IMR-90 (cell line): ENCODE measurements around the gene CYP4X1. TPM values are rescaled to one million over a fixed set of nuclear protein-coding genes. Genes with fewer than 3 reads are reported as not detected.

Source experiments
- ATAC-seq: fragments of 200-7000 bp; cut with Tn5 transposase; 2 replicates; pipeline ENCODE4 v1.9.1; 2020; ENCODE audit warnings: low read depth, mild to moderate bottlenecking, moderate library complexity
- Bru-seq: library from RNA; stranded (reverse); fragments of 400-500 nt; gene quantifications from one replicate; lab custom pipeline; 2021; lab: Mats Ljungman, UMichigan
- BruChase-seq, 2 experiments: library from RNA; stranded (reverse); fragments of 400-500 nt; gene quantifications; one replicate each; lab custom pipeline; 2021; lab: Mats Ljungman, UMichigan
- BruUV-seq: library from RNA; stranded (reverse); fragments of 400-500 nt; replicated peaks from 2 replicates; lab custom pipeline; 2021; lab: Mats Ljungman, UMichigan
- CTCF ChIA-PET: fragments of 300-600 bp; formaldehyde crosslinking; extraction: SDS; loops from one replicate; lab custom pipeline; 2021; ENCODE audit warnings: antibody characterized with exemption; lab: Yijun Ruan, JAX
- POLR2A ChIA-PET: fragments of 300-600 bp; sonication (Branson Sonifier 250); formaldehyde crosslinking; loops from one replicate; lab custom pipeline; 2022; ENCODE audit warnings: antibody characterized with exemption; ENCODE audit not compliant: unreplicated experiment; lab: Charles Lee
- DNase-seq: peaks from one replicate; pipeline ENCODE4 v3.0.0; 2013
- H2AFZ ChIP-seq: replicated peaks from 2 replicates; pipeline ENCODE3; 2013; ENCODE audit warnings: low read length, mild to moderate bottlenecking; ENCODE audit not compliant: poor library complexity
- H2AK5ac ChIP-seq: 2 replicates; pipeline ENCODE4 v1.6.1; 2013; ENCODE audit warnings: low read depth, low read length, inconsistent platforms
- H2AK9ac ChIP-seq: replicated peaks from 2 replicates; pipeline ENCODE3; 2013; ENCODE audit warnings: mild to moderate bottlenecking, low read depth, low read length, moderate library complexity; ENCODE audit not compliant: poor library complexity
- H2BK120ac ChIP-seq: 2 replicates; pipeline ENCODE4 v1.6.1; 2013; ENCODE audit warnings: low read depth, low read length, inconsistent platforms
- H2BK15ac ChIP-seq: 3 replicates; pipeline ENCODE4 v1.6.1; 2013; ENCODE audit warnings: low read depth, low read length, inconsistent platforms
- H2BK20ac ChIP-seq: 2 replicates; pipeline ENCODE4 v1.6.1; 2013; ENCODE audit warnings: low read depth, mild to moderate bottlenecking, inconsistent platforms, low read length, moderate library complexity
- H2BK5ac ChIP-seq: 2 replicates; pipeline ENCODE4 v1.6.1; 2013; ENCODE audit warnings: mild to moderate bottlenecking, low read depth, low read length, inconsistent platforms; ENCODE audit not compliant: poor library complexity, severe bottlenecking
- H3K14ac ChIP-seq: replicated peaks from 2 replicates; pipeline ENCODE4 v1.6.1; 2013; ENCODE audit warnings: low read depth, low read length, inconsistent platforms
- H3K18ac ChIP-seq: 2 replicates; pipeline ENCODE4 v1.6.1; 2013; ENCODE audit warnings: low read depth, low read length, control low read depth
- H3K23ac ChIP-seq: 2 replicates; pipeline ENCODE4 v1.6.1; 2013; ENCODE audit warnings: low read depth, low read length, inconsistent platforms
- H3K27ac ChIP-seq: 2 replicates; pipeline ENCODE4 v1.5.1; 2013; ENCODE audit warnings: mild to moderate bottlenecking, control low read depth, low read length; ENCODE audit not compliant: insufficient read depth
- H3K27me3 ChIP-seq: 2 replicates; pipeline ENCODE4 v1.6.1; 2013; ENCODE audit warnings: low read length; ENCODE audit not compliant: control insufficient read depth, insufficient read depth
- H3K36me3 ChIP-seq: 2 replicates; pipeline ENCODE4 v1.6.1; 2013; ENCODE audit warnings: low read length, mixed read lengths; ENCODE audit not compliant: control insufficient read depth, insufficient read depth
- H3K4ac ChIP-seq: 2 replicates; pipeline ENCODE4 v1.6.1; 2013; ENCODE audit warnings: low read depth, low read length, inconsistent platforms
- H3K4me1 ChIP-seq: 2 replicates; pipeline ENCODE4 v1.6.1; 2013; ENCODE audit warnings: low read length, mixed read lengths; ENCODE audit not compliant: control insufficient read depth, insufficient read depth
- H3K4me2 ChIP-seq: 2 replicates; pipeline ENCODE4 v1.6.1; 2013; ENCODE audit warnings: low read depth, mild to moderate bottlenecking, control low read depth, low read length, moderate library complexity
- H3K4me3 ChIP-seq: 2 replicates; pipeline ENCODE4 v1.5.1; 2013; ENCODE audit warnings: low read depth, mild to moderate bottlenecking, control low read depth, low read length, moderate library complexity; ENCODE audit not compliant: insufficient read depth
- H3K56ac ChIP-seq: 2 replicates; pipeline ENCODE4 v1.6.1; 2013; ENCODE audit warnings: low read length, inconsistent platforms; ENCODE audit not compliant: insufficient read depth; ENCODE audit errors: extremely low read depth
- H3K79me1 ChIP-seq, 2 experiments: 2 replicates each; pipeline ENCODE4 v1.6.1; 2013; ENCODE audit warnings: low read length in 2 of 2, inconsistent platforms in 1 of 2, low read depth in 1 of 2
- H3K9ac ChIP-seq: 2 replicates; pipeline ENCODE4 v1.6.1; 2013; ENCODE audit warnings: low read depth, low read length, control low read depth
- H3K9me1 ChIP-seq: 2 replicates; pipeline ENCODE4 v1.6.1; 2013; ENCODE audit warnings: low read length, inconsistent platforms; ENCODE audit not compliant: insufficient read depth
- H3K9me3 ChIP-seq: 2 replicates; pipeline ENCODE4 v1.6.1; 2013; ENCODE audit warnings: low read length; ENCODE audit not compliant: control insufficient read depth, insufficient read depth
- H4K20me1 ChIP-seq: 2 replicates; pipeline ENCODE4 v1.6.1; 2013; ENCODE audit warnings: low read length, inconsistent platforms; ENCODE audit not compliant: insufficient read depth
- H4K5ac ChIP-seq: 2 replicates; pipeline ENCODE4 v1.6.1; 2013; ENCODE audit warnings: mild to moderate bottlenecking, low read depth, low read length, control low read depth
- H4K8ac ChIP-seq, 2 experiments: 2 replicates each; pipeline ENCODE4 v1.6.1; 2013; ENCODE audit warnings: low read depth in 2 of 2, low read length in 2 of 2, control low read depth in 1 of 2, inconsistent platforms in 1 of 2
- H4K91ac ChIP-seq: 2 replicates; pipeline ENCODE4 v1.6.1; 2013; ENCODE audit warnings: low read depth, low read length, inconsistent platforms; ENCODE audit not compliant: insufficient read depth
- BHLHE40 ChIP-seq: fragments of 150-350 bp; IDR thresholded peaks from 2 replicates; pipeline ENCODE4 v1.6.1; 2016; ENCODE audit warnings: mild to moderate bottlenecking, low read depth, low read length
- CEBPB ChIP-seq: IDR thresholded peaks from 2 replicates; pipeline ENCODE4 v1.6.1; 2012; ENCODE audit warnings: low read depth, low read length, improper control_type of control experiment
- CHD1 ChIP-seq: IDR thresholded peaks from 2 replicates; pipeline ENCODE4 v1.6.1; 2012; ENCODE audit warnings: low read depth, low read length, improper control_type of control experiment
- ELK1 ChIP-seq: fragments of 150-350 bp; IDR thresholded peaks from 2 replicates; pipeline ENCODE4 v1.6.1; 2016; ENCODE audit warnings: low read depth, mild to moderate bottlenecking, low read length, moderate library complexity, borderline replicate concordance
- FOS ChIP-seq: fragments of 150-350 bp; IDR thresholded peaks from 2 replicates; pipeline ENCODE4 v1.6.1; 2016; ENCODE audit warnings: low read depth, low read length
- MAFK ChIP-seq: IDR thresholded peaks from 2 replicates; pipeline ENCODE4 v1.6.1; 2012; ENCODE audit warnings: low read depth, low read length, improper control_type of control experiment
- MAZ ChIP-seq: IDR thresholded peaks from 2 replicates; pipeline ENCODE4 v1.6.1; 2012; ENCODE audit warnings: low read depth, mild to moderate bottlenecking, low read length, improper control_type of control experiment, moderate library complexity, borderline replicate concordance
- MXI1 ChIP-seq: IDR thresholded peaks from 2 replicates; pipeline ENCODE4 v1.6.1; 2012; ENCODE audit warnings: low read depth, mild to moderate bottlenecking, low read length, moderate library complexity, borderline replicate concordance
- NFE2L2 ChIP-seq: fragments of 150-350 bp; IDR thresholded peaks from 2 replicates; pipeline ENCODE4 v1.6.1; 2016; ENCODE audit warnings: low read depth, mild to moderate bottlenecking, low read length
- POLR2A ChIP-seq: IDR thresholded peaks from 2 replicates; pipeline ENCODE4 v1.6.1; 2012; ENCODE audit warnings: mild to moderate bottlenecking, low read depth, low read length
- RAD21 ChIP-seq: IDR thresholded peaks from 2 replicates; pipeline ENCODE4 v1.6.1; 2012; ENCODE audit warnings: low read length, improper control_type of control experiment
- RCOR1 ChIP-seq: IDR thresholded peaks from 2 replicates; pipeline ENCODE4 v1.6.1; 2012; ENCODE audit warnings: mild to moderate bottlenecking, low read length, improper control_type of control experiment; ENCODE audit not compliant: insufficient replicate concordance
- RFX5 ChIP-seq: IDR thresholded peaks from 2 replicates; pipeline ENCODE4 v1.8.0; 2012; ENCODE audit warnings: low read depth, mild to moderate bottlenecking, low read length, moderate library complexity
- SMC3 ChIP-seq: fragments of 150-350 bp; IDR thresholded peaks from 2 replicates; pipeline ENCODE4 v1.6.1; 2016; ENCODE audit warnings: low read depth, mild to moderate bottlenecking, antibody characterized with exemption, low read length, moderate library complexity
- USF2 ChIP-seq: fragments of 150-350 bp; IDR thresholded peaks from 2 replicates; pipeline ENCODE4 v1.6.1; 2017; ENCODE audit warnings: mild to moderate bottlenecking, antibody characterized with exemption, low read length, low read depth
- WGBS, 2 experiments: methylation state at CpG; one replicate each; pipeline versions ENCODE4 v1.1.5 to v1.1.7; 2013; ENCODE audit warnings: missing lambda C conversion rate in 2 of 2; ENCODE audit not compliant: insufficient read length in 1 of 2; ENCODE audit errors: extremely low coverage in 2 of 2; 5-methylcytosine and 5-hydroxymethylcytosine counted together
- dilution Hi-C: fragments of 300-500 bp; cut with HindIII; formaldehyde crosslinking; loops from one replicate; pipeline ENCODE4 v1.14.3; 2018; ENCODE audit warnings: low sequenced_read_pairs; ENCODE audit not compliant: unreplicated experiment
- in situ Hi-C: fragments of 300-500 bp; cut with MboI; formaldehyde crosslinking; loops from 3 replicates; pipeline ENCODE4 v1.14.3; 2019; ENCODE audit warnings: low sequenced_read_pairs, inconsistent platforms, mixed read lengths
- intact Hi-C: fragments of 100-400 bp; cut with micrococcal nuclease; formaldehyde crosslinking; loops from 2 replicates; pipeline ENCODE4 v1.10.0; 2022
- long read RNA-seq: library from polyadenylated mRNA; unstranded; transcript quantifications from one replicate; pipeline ENCODE4 v2.0.0, GENCODE V29; 2021; ENCODE audit not compliant: unreplicated experiment
- polyA plus RNA-seq, 3 experiments: library from polyadenylated mRNA; depleted of rRNA; stranded (reverse); fragments of >200 nt; gene quantifications; 2 replicates each; pipeline ENCODE4 v1.2.3, GENCODE V29; 2012; ENCODE audit warnings: low replicate concordance in 1 of 3
- total RNA-seq: library from RNA; depleted of rRNA; stranded (reverse); fragments of >200 nt; gene quantifications from 2 replicates; pipeline ENCODE4 v1.2.3, GENCODE V29; 2012; rRNA removed

Gene CYP4X1
- total RNA-seq: not detected in 2 replicates
- polyA plus RNA-seq (2012; rRNA removed): not detected in 2 replicates
- polyA plus RNA-seq (2012; cell fraction: cytosol; rRNA removed): not detected in 2 replicates
- not detected in 2 replicates for polyA plus RNA-seq (2012; cell fraction: nucleus; rRNA removed; ENCODE audit: low replicate concordance)
- not detected for Bru-seq, nascent RNA
- BruChase-seq, experiment 1, labeled RNA remaining after a 6-hour chase: not detected
- BruChase-seq, experiment 2, labeled RNA remaining after a 2-hour chase: not detected
- long read RNA-seq: 0 reads

- no peak within 1 kb of the TSS for H2BK15ac ChIP-seq
- ChIA-PET CTCF (no interaction called here), POLR2A (no interaction called here)
- no peaks in the 10 kb centered on the region for H3K79me1 ChIP-seq
- H3K27me3 ChIP-seq: no peaks in the 10 kb centered on the region
- H3K56ac ChIP-seq: no peak within 1 kb of the TSS
- H2BK5ac ChIP-seq: no peak within 1 kb of the TSS
- H3K14ac ChIP-seq: no peak within 1 kb of the TSS
- 22% methylated on average over 9 of the region's 49 CpGs; no CpG with 5 or more reads in 1 of the 2 experiments for WGBS, 2 experiments
- H3K9me3 ChIP-seq: no peaks in the 10 kb centered on the region; the same call in 1 of the 2 replicates
- H2AK9ac ChIP-seq: no peak within 1 kb of the TSS
- no peak within 1 kb of the TSS for H3K4me2 ChIP-seq
- no peaks in the 10 kb centered on the region for H4K20me1 ChIP-seq
- no peak within 1 kb of the TSS for H4K5ac ChIP-seq
- H4K91ac ChIP-seq: no peak within 1 kb of the TSS
- no peak within 1 kb of the TSS for H3K18ac ChIP-seq
- no peak within 1 kb of the TSS for H3K9ac ChIP-seq
- dilution Hi-C loops: no loop called here
- no peaks in the 10 kb centered on the region for H3K9me1 ChIP-seq
- intact Hi-C loops: no loop called here
- DNase-seq (no peak), ATAC-seq (no peak)
- no peak within 1 kb of the TSS for H2BK120ac ChIP-seq
- H3K27ac ChIP-seq: no peak within 1 kb of the TSS
- H2AFZ ChIP-seq: no peak within 1 kb of the TSS
- no peaks in the 10 kb centered on the region for H3K4me1 ChIP-seq
- no peaks in the 10 kb centered on the region for H3K36me3 ChIP-seq
- H3K23ac ChIP-seq: no peak within 1 kb of the TSS
- BruUV-seq: no TSS peak
- no peak within 1 kb of the TSS for H3K4me3 ChIP-seq
- H4K8ac ChIP-seq: no peak within 1 kb of the TSS
- no peak within 1 kb of the TSS for H2BK20ac ChIP-seq
- H3K4ac ChIP-seq: no peak within 1 kb of the TSS
- in situ Hi-C loops: no loop called here
- no peak within 1 kb of the TSS for H2AK5ac ChIP-seq
- TF ChIP-seq POLR2A: no peak
- TF ChIP-seq MXI1: no peak
- TF ChIP-seq RCOR1: no peak
- TF ChIP-seq RFX5: no peak
- no peak for TF ChIP-seq CHD1
- TF ChIP-seq RAD21: no peak
- TF ChIP-seq FOS: no peak
- no peak for TF ChIP-seq SMC3
- TF ChIP-seq CEBPB: no peak
- TF ChIP-seq BHLHE40: no peak
- no peak for TF ChIP-seq ELK1
- TF ChIP-seq NFE2L2: no peak
- no peak for TF ChIP-seq USF2
- no peak for TF ChIP-seq MAFK
- TF ChIP-seq MAZ: no peak
Measured at GRCh38 chr1:47023268-47024140, at the start of gene CYP4X1. Gene CYP4X1, plus strand, starts transcription at chr1:47023669. Its CDS starts 149 bp downstream, at chr1:47023818.
